IPS-20b (cell line): ENCODE data around the gene MTMR2.
A peak's percentile ranks its signal among the peaks of the same experiment; 100 is the strongest.

Experiments
- H3K27ac ChIP-seq: one replicate; pipeline ENCODE4 v1.5.1; 2013; ENCODE audit warnings: low read length
- H3K27me3 ChIP-seq: 2 replicates; pipeline ENCODE4 v1.6.1; 2013; ENCODE audit warnings: mild to moderate bottlenecking, low read length, inconsistent platforms; ENCODE audit not compliant: insufficient read depth
- H3K36me3 ChIP-seq: 2 replicates; pipeline ENCODE4 v1.6.1; 2013; ENCODE audit warnings: low read depth, mild to moderate bottlenecking, inconsistent platforms, low read length, moderate library complexity; ENCODE audit not compliant: insufficient read depth
- H3K4me1 ChIP-seq: 2 replicates; pipeline ENCODE4 v1.6.1; 2013; ENCODE audit warnings: mild to moderate bottlenecking, control low read depth, inconsistent platforms, low read length, moderate library complexity; ENCODE audit not compliant: insufficient read depth
- H3K4me3 ChIP-seq: 2 replicates; pipeline ENCODE4 v1.5.1; 2013; ENCODE audit warnings: mild to moderate bottlenecking, low read length, inconsistent platforms
- H3K9ac ChIP-seq: 2 replicates; pipeline ENCODE4 v1.6.1; 2013; ENCODE audit warnings: low read depth, mild to moderate bottlenecking, inconsistent platforms, low read length, moderate library complexity
- H3K9me3 ChIP-seq: 2 replicates; pipeline ENCODE4 v1.6.1; 2013; ENCODE audit warnings: mild to moderate bottlenecking, low read depth, low read length, inconsistent platforms; ENCODE audit not compliant: insufficient read depth

The MTMR2 gene

DNA sequence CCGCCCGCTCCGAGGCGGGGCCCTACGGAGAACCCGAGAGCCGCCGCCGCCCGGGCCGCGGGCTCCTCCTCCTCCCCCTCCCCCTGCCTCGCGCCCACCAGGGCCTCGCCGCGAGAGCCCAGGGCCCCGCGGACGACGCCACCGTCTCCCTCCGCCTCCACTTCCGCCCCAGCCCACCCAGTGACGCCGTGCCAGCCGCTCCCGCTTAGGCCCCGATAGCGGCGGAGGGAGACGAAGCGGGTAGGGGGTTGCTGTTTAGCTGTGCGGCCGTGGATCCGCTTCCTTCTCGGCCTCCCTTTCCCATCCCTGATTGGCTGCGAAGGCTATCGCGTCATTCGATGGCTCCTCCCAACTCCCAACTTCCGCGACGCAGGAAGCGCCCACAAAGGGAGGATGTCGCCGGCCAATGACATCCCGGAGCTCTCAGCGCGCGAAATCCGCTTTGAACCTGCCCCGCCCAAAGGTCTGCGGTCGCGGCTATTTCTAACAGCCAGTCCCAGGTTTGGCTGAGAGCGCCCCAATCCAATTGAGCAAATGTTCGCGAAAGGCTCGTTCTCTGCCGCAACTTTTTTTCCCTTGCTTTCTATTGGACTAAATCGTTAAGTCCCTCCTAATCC is 134.3 kb downstream of the MTMR2 start, which contains the start of gene FAM76B:
Gene FAM76B (minus strand): TSS at position 277 of the 617 bp plus-strand sequence. CDS start 304 bp downstream, outside the sequence.
- Histone ChIP-seq H3K9ac (peak within 1 kb of the TSS; percentile 98), H3K27me3 (no peaks in the 10 kb centered on the region), H3K9me3 (no peaks in the 10 kb centered on the region), H3K36me3 (peaks cover 35% of the 10 kb centered on the region), H3K27ac (peak within 1 kb of the TSS; percentile 91), H3K4me3 (peak within 1 kb of the TSS; percentile 94), H3K4me1 (peaks cover 7% of the 10 kb centered on the region; the same call in 1 of the 2 replicates)

DNA sequence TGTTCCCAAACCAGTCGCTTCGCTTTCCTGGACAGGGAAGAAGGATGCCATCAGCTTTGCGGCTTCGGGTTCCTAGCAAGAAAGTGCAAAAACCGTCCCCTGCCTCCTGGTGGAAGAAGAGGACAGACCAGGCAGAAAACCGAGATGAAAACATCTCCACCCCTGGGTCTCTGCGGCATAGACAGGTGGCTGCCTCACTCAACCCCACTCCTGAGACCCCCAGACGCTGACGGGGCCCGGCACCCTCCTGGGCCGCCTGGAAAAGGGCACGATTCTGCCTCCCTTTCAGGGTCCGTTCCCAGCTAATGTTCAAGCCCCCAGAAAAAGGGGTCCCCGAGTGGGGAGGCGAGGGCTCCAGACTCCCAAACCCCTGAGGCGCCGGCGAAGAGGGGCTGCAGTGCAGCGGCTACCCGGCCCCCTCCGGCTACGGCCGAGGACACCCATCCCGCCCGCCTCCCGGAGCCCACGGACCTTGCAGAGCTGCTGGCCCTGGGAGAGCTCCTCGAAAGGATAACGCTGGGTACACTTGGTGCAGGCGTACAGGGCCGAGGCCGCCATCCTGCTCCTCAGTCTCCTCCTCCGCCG is 134.9 kb downstream of the MTMR2 start:
- H3K27me3 ChIP-seq: no peaks in the 10 kb centered on the region
- peak overlapping the region; percentile 98; the same call in 1 of the 2 replicates for H3K9ac ChIP-seq
- peak overlapping the region; percentile 94 for H3K4me3 ChIP-seq
- peak overlapping the region; percentile 48 for H3K27ac ChIP-seq
- peaks cover 7% of the 10 kb centered on the region; the same call in 1 of the 2 replicates for H3K4me1 ChIP-seq
- no peaks in the 10 kb centered on the region for H3K9me3 ChIP-seq
- H3K36me3 ChIP-seq: peaks cover 39% of the 10 kb centered on the region
